ENCODE data around the gene SERPINB1.

- no peak for TF ChIP-seq CTCF (IDR thresholded peaks at IDR 0.05)
- TF ChIP-seq POLR2A (IDR thresholded peaks at IDR 0.05): no peak
Measured at GRCh38 chr6:2812695-2813094, 29.0 kb downstream of the SERPINB1 start.
